HCT116 (cell line): ENCODE results near the gene ASAP2. TPM values are rescaled to one million over a fixed set of nuclear protein-coding genes. Genes with fewer than 3 reads are reported as not detected.

Experiments
- ATAC-seq: fragments of 200-7000 bp; cut with Tn5 transposase; 2 replicates; pipeline ENCODE4 v1.9.1; 2020; ENCODE audit warnings: mild to moderate bottlenecking, moderate library complexity
- BruUV-seq: library from RNA; stranded (reverse); fragments of 400-500 nt; replicated peaks from 2 replicates; lab custom pipeline; 2021; lab: Mats Ljungman, UMichigan
- CTCF ChIA-PET: fragments of 300-600 bp; sonication (Branson Sonifier 250); formaldehyde crosslinking; loops from one replicate; lab custom pipeline; 2021; ENCODE audit warnings: antibody characterized with exemption; lab: Charles Lee
- POLR2A ChIA-PET: fragments of 300-600, 350-600 bp; sonication (Branson Sonifier 250); formaldehyde crosslinking; loops from one replicate; lab custom pipeline; 2021; ENCODE audit warnings: antibody characterized with exemption; lab: Charles Lee
- RAD21 ChIA-PET, 2 experiments: fragments of 300-600 bp; sonication (Branson Sonifier 250); formaldehyde crosslinking; loops; one replicate each; lab custom pipeline; 2023; ENCODE audit warnings: low total read pairs in 2 of 2; ENCODE audit not compliant: uncharacterized antibody in 2 of 2, unreplicated experiment in 2 of 2, low non-redundant PET in 1 of 2; lab: Charles Lee
- DNase-seq: peaks from one replicate; pipeline ENCODE4 v3.0.0-alpha.2; 2010; ENCODE audit warnings: low read depth, low spot score
- H2AFZ ChIP-seq: fragments of 200-600 bp; shearing (Covaris generic), sonication (generic); 2 replicates; pipeline ENCODE4 v1.6.1; 2017; ENCODE audit warnings: low read depth, mixed run types, mixed read lengths, antibody characterized with exemption, low read length; ENCODE audit not compliant: poor library complexity, severe bottlenecking
- H3K27ac ChIP-seq: 2 replicates; pipeline ENCODE4 v1.5.1; 2012; ENCODE audit warnings: low read depth, low read length
- H3K27me3 ChIP-seq: fragments of 200-600 bp; sonication (generic); 2 replicates; pipeline ENCODE4 v1.6.1; 2016; ENCODE audit warnings: mixed run types, low read length, mixed read lengths; ENCODE audit not compliant: insufficient read depth
- H3K36me3 ChIP-seq, 2 experiments: fragments of 200-500 bp in 1 of 2; fragments of 200-600 bp in 1 of 2; sonication (Bioruptor generic) in 1 of 2; sonication (generic) in 1 of 2; 2 replicates each; pipeline versions ENCODE4 v1.5.1 to v1.6.1; 2014 to 2016; ENCODE audit warnings: low read length in 2 of 2, inconsistent platforms in 1 of 2, mixed read lengths in 1 of 2, mixed run types in 1 of 2; ENCODE audit not compliant: insufficient read depth in 2 of 2, control insufficient read depth in 1 of 2
- H3K4me1 ChIP-seq, 2 experiments: fragments of 200-600 bp in 1 of 2; sonication (generic) in 1 of 2; 2 replicates each; pipeline versions ENCODE4 v1.5.1 to v1.6.1; 2012 to 2017; ENCODE audit warnings: low read length in 2 of 2, inconsistent platforms in 1 of 2, mild to moderate bottlenecking in 1 of 2, mixed read lengths in 1 of 2, mixed run types in 1 of 2, moderate library complexity in 1 of 2; ENCODE audit not compliant: insufficient read depth in 2 of 2, control insufficient read depth in 1 of 2
- H3K4me2 ChIP-seq: fragments of 200-600 bp; sonication (generic); 2 replicates; pipeline ENCODE4 v1.6.1; 2017; ENCODE audit warnings: mixed run types, low read length, mixed read lengths
- H3K4me3 ChIP-seq, 2 experiments: fragments of 200-600 bp in 1 of 2; sonication (generic) in 1 of 2; replicated peaks in 1 of 2; 2 replicates each; pipeline ENCODE4 v1.5.1; 2011 to 2016; ENCODE audit warnings: low read length in 2 of 2, control low read depth in 1 of 2, low read depth in 1 of 2, mild to moderate bottlenecking in 1 of 2, mixed read lengths in 1 of 2, mixed run types in 1 of 2
- H3K79me2 ChIP-seq: fragments of 200-600 bp; sonication (generic); 2 replicates; pipeline ENCODE4 v1.6.1; 2017; ENCODE audit warnings: mild to moderate bottlenecking, mixed run types, low read length, moderate library complexity, mixed read lengths; ENCODE audit not compliant: insufficient read depth
- H3K9ac ChIP-seq: fragments of 200-600 bp; sonication (generic); 2 replicates; pipeline ENCODE4 v1.6.1; 2016; ENCODE audit warnings: low read length, mixed read lengths
- H3K9me2 ChIP-seq: fragments of 200-600 bp; sonication (generic), shearing (Covaris generic); 2 replicates; pipeline ENCODE4 v1.6.1; 2017; ENCODE audit warnings: mixed run types, mild to moderate bottlenecking, moderate library complexity; ENCODE audit not compliant: insufficient read depth
- H3K9me3 ChIP-seq, 2 experiments: fragments of 200-500 bp in 1 of 2; fragments of 200-600 bp in 1 of 2; sonication (Bioruptor generic) in 1 of 2; sonication (generic) in 1 of 2; 2 replicates each; pipeline ENCODE4 v1.6.1; 2014 to 2017; ENCODE audit warnings: low read length in 2 of 2, mixed read lengths in 2 of 2, inconsistent platforms in 1 of 2, low read depth in 1 of 2, mild to moderate bottlenecking in 1 of 2, mixed run types in 1 of 2, moderate library complexity in 1 of 2; ENCODE audit not compliant: control insufficient read depth in 1 of 2, insufficient read depth in 1 of 2
- H4K20me1 ChIP-seq: fragments of 200-600 bp; sonication (generic), shearing (Covaris generic); 2 replicates; pipeline ENCODE4 v1.6.1; 2017; ENCODE audit warnings: mixed run types, mild to moderate bottlenecking, moderate library complexity; ENCODE audit not compliant: insufficient read depth
- CBX3 ChIP-seq: IDR thresholded peaks from 2 replicates; pipeline ENCODE4 v1.6.1; 2012; ENCODE audit warnings: low read depth
- CEBPB ChIP-seq: IDR thresholded peaks from 2 replicates; pipeline ENCODE4 v1.6.1; 2012; ENCODE audit warnings: low read depth
- EGR1 ChIP-seq: IDR thresholded peaks from 2 replicates; pipeline ENCODE4 v1.6.1; 2012; ENCODE audit warnings: low read depth
- EZH2phosphoT487 ChIP-seq: fragments of 200-600 bp; IDR thresholded peaks from 2 replicates; pipeline ENCODE4 v1.6.1; 2018; ENCODE audit warnings: antibody characterized with exemption, borderline replicate concordance
- FOSL1 ChIP-seq: IDR thresholded peaks from 2 replicates; pipeline ENCODE4 v1.6.1; 2012; ENCODE audit warnings: low read depth
- JUND ChIP-seq: IDR thresholded peaks from 2 replicates; pipeline ENCODE4 v1.6.1; 2012
- POLR2A ChIP-seq: IDR thresholded peaks from 2 replicates; pipeline ENCODE4 v1.7.0; 2011; ENCODE audit warnings: borderline replicate concordance; ENCODE audit not compliant: insufficient read depth, insufficient read length; ENCODE audit errors: extremely low read depth
- RAD21 ChIP-seq: IDR thresholded peaks from 2 replicates; pipeline ENCODE4 v1.6.1; 2012; ENCODE audit warnings: low read depth, mild to moderate bottlenecking
- SIN3A ChIP-seq: IDR thresholded peaks from 2 replicates; pipeline ENCODE4 v1.6.1; 2012; ENCODE audit warnings: low read depth
- SP1 ChIP-seq: IDR thresholded peaks from 2 replicates; pipeline ENCODE4 v1.6.1; 2012; ENCODE audit warnings: low read depth
- SRF ChIP-seq: IDR thresholded peaks from 2 replicates; pipeline ENCODE4 v1.6.1; 2012; ENCODE audit warnings: low read depth
- TCF7L2 ChIP-seq: IDR thresholded peaks from 2 replicates; pipeline ENCODE4 v1.7.0; 2011; ENCODE audit warnings: borderline replicate concordance, inconsistent platforms; ENCODE audit not compliant: insufficient read depth, insufficient read length; ENCODE audit errors: extremely low read depth
- YY1 ChIP-seq: IDR thresholded peaks from 2 replicates; pipeline ENCODE4 v1.6.1; 2011; ENCODE audit warnings: low read length, low read depth, moderate library complexity, mild to moderate bottlenecking; ENCODE audit not compliant: insufficient replicate concordance; ENCODE audit errors: extremely low read depth
- ZFX ChIP-seq: fragments of 450-650 bp; IDR thresholded peaks from 2 replicates; pipeline ENCODE4 v1.6.1; 2017
- ZNF274 ChIP-seq: fragments of 200-500 bp; sonication (Bioruptor generic); IDR thresholded peaks from 2 replicates; pipeline ENCODE4 v1.6.1; 2014; ENCODE audit warnings: mild to moderate bottlenecking, low read depth, low read length, inconsistent platforms
- intact Hi-C: fragments of 100-400 bp; cut with micrococcal nuclease; formaldehyde crosslinking; loops from 2 replicates; pipeline ENCODE4 v1.10.0; 2022
- total RNA-seq: library from RNA; stranded (reverse); gene quantifications from one replicate; pipeline ENCODE4 v1.2.1, GENCODE V29; 2021; ENCODE audit not compliant: unreplicated experiment
- TF ChIP-seq, protein P1 (sequence below): IDR thresholded peaks from 2 replicates; pipeline ENCODE4 v1.6.1; 2012
- TF ChIP-seq, protein P2 (sequence below): IDR thresholded peaks from 2 replicates; pipeline ENCODE4 v1.6.1; 2012
- TF ChIP-seq, protein P3 (sequence below), 3 experiments: fragments of 200-600 bp in 1 of 3; sonication (generic) in 1 of 3; IDR thresholded peaks in 2 of 3; conservative IDR thresholded peaks in 1 of 3; 2 replicates each; pipeline ENCODE4 v1.5.1; 2012 to 2017; ENCODE audit warnings: low read depth in 2 of 3, low read length in 2 of 3, antibody characterized with exemption in 1 of 3, borderline replicate concordance in 1 of 3, control low read depth in 1 of 3, mild to moderate bottlenecking in 1 of 3, mixed read lengths in 1 of 3, mixed run types in 1 of 3, moderate library complexity in 1 of 3; ENCODE audit not compliant: insufficient read depth in 1 of 3

The ASAP2 gene
- total RNA-seq, 1 experiment from 2014 or later = 16.5 TPM

DNA sequence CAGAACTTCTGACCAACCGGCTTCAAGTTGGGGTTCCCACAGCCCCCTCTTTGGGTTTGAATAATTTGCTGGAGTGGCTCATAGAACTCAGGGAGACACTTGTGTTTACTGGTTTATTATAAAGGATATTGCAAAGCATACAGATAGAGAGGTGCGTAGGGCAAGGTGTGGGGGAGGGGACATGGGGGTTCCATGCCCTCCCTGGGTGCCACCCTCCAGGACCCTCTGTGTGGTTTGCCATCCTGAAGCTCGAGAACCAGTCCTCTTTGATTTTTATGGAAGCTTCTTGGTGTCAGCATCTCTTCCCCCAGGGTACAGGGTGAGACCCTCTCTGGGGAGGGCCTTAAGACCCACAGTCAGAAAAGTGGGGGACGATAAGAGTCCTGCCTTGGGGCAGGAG lies 177.9 kb downstream of the ASAP2 start:
- Histone ChIP-seq H3K27ac (no peak overlapping the region), H3K4me3 (no peak overlapping the region), H3K4me1 (peaks cover 49 to 65% of the 10 kb centered on the region in 2 experiments), H3K9me3 (no peaks in the 10 kb centered on the region), H2AFZ (no peak overlapping the region), H3K9ac (no peak overlapping the region), H3K27me3 (no peaks in the 10 kb centered on the region), H3K4me2 (no peak overlapping the region), H3K9me2 (no peaks in the 10 kb centered on the region), H4K20me1 (no peaks in the 10 kb centered on the region), H3K36me3 (peaks cover 0 to 4% of the 10 kb centered on the region in 2 experiments; a peak in 1 of 4 replicates), H3K79me2 (no peaks in the 10 kb centered on the region)
- intact Hi-C loops = no loop called here
- ChIA-PET RAD21 (no interaction called here), POLR2A (no interaction called here), CTCF (no interaction called here)
- no TSS peak for BruUV-seq
- ATAC-seq (no peak), DNase-seq (no peak)
- TF ChIP-seq, protein P1, sequence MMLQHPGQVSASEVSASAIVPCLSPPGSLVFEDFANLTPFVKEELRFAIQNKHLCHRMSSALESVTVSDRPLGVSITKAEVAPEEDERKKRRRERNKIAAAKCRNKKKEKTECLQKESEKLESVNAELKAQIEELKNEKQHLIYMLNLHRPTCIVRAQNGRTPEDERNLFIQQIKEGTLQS = no peak
- TF ChIP-seq SIN3A = no peak
- TF ChIP-seq CBX3 = no peak

DNA sequence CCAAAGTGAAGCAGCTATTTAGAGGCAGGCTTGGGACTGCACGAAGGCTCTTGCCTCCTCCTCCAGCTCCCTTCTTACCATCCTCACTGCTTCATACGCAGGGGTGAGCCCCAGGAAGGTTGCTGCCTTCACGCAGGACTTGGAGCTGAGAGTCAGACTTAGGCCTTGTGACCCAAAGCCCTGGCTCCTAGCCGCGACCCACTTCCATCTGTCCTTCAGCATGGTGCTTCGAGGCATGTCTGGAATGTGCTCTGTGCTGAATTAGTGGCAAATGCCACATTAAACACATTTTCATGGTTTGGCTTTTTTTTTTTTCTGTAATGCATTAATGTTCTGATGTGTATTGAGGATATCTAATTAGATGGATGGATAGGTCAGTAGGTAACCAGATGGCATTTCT lies 179.2 kb downstream of the ASAP2 start:
- ChIA-PET CTCF (interaction anchor here (0.7 kb wide), 1 partner anchor 155 kb away, joined by 3 read pairs; no protein-coding TSS in a partner anchor), RAD21 (no interaction called here), POLR2A (interaction anchor here (1.3 kb wide), 1 partner anchor 15 kb away, joined by 3 read pairs; no protein-coding TSS in a partner anchor)
- Histone ChIP-seq H3K27ac (peak overlapping the region; percentile 68; the same call in 1 of the 2 replicates), H3K4me1 (peaks cover 38 to 54% of the 10 kb centered on the region in 2 experiments), H3K4me2 (peak overlapping the region; percentile 62), H2AFZ (no peak overlapping the region), H4K20me1 (no peaks in the 10 kb centered on the region), H3K79me2 (no peaks in the 10 kb centered on the region), H3K9me3 (no peaks in the 10 kb centered on the region), H3K9ac (peak overlapping the region; percentile 42; the same call in 1 of the 2 replicates), H3K27me3 (no peaks in the 10 kb centered on the region), H3K9me2 (no peaks in the 10 kb centered on the region), H3K36me3 (peaks cover 0 to 4% of the 10 kb centered on the region in 2 experiments; a peak in 1 of 4 replicates), H3K4me3 (no peak overlapping the region)
- no TSS peak for BruUV-seq
- no peak for ATAC-seq
- TF ChIP-seq SRF (no peak), RAD21 (no peak), YY1 (no peak), EZH2phosphoT487 (no peak), SIN3A (no peak), ZFX (no peak), POLR2A (no peak), ZNF274 (no peak), SP1 (no peak), EGR1 (no peak), FOSL1 (no peak), CEBPB (no peak), JUND (no peak), TCF7L2 (no peak)
- TF ChIP-seq, protein P2, sequence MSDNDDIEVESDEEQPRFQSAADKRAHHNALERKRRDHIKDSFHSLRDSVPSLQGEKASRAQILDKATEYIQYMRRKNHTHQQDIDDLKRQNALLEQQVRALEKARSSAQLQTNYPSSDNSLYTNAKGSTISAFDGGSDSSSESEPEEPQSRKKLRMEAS = no peak
- TF ChIP-seq, protein P3, sequence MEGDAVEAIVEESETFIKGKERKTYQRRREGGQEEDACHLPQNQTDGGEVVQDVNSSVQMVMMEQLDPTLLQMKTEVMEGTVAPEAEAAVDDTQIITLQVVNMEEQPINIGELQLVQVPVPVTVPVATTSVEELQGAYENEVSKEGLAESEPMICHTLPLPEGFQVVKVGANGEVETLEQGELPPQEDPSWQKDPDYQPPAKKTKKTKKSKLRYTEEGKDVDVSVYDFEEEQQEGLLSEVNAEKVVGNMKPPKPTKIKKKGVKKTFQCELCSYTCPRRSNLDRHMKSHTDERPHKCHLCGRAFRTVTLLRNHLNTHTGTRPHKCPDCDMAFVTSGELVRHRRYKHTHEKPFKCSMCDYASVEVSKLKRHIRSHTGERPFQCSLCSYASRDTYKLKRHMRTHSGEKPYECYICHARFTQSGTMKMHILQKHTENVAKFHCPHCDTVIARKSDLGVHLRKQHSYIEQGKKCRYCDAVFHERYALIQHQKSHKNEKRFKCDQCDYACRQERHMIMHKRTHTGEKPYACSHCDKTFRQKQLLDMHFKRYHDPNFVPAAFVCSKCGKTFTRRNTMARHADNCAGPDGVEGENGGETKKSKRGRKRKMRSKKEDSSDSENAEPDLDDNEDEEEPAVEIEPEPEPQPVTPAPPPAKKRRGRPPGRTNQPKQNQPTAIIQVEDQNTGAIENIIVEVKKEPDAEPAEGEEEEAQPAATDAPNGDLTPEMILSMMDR (IDR thresholded peaks at IDR 0.05 in 2 of 3, conservative IDR thresholded peaks at IDR 0.05 in 1 of 3; ENCODE audit: borderline replicate concordance in 1 of 3, insufficient read depth in 1 of 3, low read depth in 2 of 3, low read length in 2 of 3) = no peak
- no peak for DNase-seq
- intact Hi-C loops = no loop called here
